NCI-H2171 (cell line): ENCODE measurements around the gene TET2.

Experiments
- DNase-seq: peaks from one replicate; lab custom pipeline; 2025; lab: John Stamatoyannopoulos, UW

The TET2 gene

DNA sequence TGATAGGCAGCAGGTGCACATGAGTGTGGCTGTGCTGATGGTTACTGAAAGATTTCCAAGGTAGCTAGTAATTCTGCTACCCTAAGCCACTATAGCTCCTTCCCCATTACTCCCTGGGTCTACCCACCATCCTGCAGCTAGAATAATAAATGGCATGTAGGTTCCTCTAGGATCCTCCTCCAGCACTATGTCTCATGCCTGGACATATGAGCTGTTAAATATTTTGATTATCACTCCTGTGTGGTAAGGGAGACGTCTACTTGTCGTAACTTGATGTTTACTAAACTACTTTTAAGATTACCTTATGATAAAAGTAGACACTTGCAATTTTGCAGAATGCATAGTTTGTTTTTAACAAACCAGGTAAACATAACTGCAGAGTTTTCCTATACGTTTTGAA, 35.5 kb downstream of the TET2 start:
- no peak for DNase-seq

DNA sequence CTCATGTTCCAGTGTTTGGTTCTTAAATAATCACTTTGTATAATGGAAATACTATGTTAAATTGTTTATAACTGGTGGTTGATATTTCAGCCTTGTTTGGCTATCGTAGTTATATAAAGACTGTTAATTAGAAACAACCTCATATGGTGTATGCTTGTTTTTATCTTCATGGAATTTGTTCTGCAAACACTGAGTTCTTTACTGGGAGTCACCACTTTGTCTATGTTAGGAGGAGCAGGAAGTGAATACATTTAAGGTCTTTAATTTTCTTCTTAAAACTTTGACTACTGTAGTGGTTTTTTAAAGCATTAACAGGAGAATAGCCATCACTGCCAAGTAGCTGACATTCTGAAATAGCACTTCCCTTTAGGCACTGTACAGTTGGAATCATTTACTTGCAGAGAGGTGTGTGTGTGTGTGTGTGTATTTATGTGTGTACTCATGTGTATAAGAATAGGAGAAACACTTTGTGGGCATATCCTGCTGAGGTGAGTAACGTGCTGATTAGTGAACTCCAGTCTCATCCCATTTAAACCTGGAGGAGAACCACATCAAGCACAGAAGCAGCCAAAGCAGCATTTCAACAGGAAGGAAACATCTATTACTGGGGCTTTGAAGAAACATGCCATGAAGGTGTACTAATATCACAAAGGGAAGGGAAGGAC, 37.8 kb downstream of the TET2 start:
- no peak for DNase-seq

GRCh38 chr4:105186701-105187161, 40.1 kb downstream of the TET2 start:
- no peak for DNase-seq

DNA sequence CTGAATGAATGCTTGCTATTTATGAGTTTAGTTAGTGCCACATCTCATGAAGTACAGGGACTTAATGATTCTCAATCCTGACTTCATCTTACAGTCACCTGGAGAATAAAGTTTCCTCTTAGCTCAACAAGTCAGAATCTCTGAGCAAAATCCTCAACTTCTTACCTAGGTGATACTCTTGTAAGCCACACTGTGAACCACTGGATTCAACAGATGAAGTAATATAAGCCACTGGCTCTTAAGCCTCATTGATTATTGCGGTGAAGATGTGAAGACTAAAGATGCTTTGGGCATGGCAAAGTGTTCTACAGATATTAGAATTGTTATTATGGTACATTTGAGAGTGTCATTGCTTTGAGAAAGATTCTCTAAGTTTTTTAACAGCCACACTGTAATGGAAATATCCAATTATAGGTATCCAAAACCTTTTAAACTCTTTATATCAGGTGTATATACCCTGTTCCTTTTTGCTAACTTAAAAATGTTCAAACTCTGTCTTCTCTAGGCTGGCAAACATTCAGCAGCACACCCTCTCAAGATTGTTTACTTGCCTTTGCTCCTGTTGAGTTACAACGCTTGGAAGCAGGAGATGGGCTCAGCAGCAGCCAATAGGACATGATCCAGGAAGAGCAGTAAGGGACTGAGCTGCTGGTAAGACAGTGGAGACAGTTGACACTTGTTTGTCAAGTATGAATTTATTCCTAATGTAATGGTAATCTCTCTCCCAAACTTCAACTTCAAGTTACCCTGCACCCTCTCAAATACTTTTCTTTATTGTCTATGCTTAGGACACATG, 43.4 kb downstream of the TET2 start:
- DNase-seq = no peak

DNA sequence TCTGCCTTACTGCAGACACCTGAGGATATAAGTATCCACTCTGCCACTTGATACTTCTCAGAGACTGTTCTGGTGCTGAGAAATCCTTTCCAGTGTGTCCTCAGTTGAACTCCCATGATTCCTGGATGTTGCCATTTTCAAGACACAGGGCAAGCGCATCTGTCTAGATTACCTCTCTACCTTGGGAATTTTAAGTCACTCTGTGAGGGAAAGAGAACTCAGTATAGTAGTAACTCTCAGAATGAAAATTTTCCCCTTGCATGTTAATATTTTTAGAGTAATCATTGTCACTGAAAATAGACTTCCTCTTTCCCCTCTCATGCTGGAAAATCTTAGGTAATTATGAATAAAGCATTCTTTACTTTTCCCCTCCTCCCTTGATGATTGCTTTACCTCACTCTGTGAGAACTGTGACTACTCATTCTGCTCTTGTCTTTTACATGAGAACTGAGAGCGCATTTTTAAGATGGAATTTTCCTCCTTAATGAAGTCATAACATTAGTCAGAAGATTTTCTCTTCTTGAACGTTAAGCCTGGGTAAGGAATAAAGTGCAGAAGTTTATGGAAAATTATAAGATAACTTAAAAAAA, 45.0 kb downstream of the TET2 start:
- DNase-seq = peak; percentile 40

DNA sequence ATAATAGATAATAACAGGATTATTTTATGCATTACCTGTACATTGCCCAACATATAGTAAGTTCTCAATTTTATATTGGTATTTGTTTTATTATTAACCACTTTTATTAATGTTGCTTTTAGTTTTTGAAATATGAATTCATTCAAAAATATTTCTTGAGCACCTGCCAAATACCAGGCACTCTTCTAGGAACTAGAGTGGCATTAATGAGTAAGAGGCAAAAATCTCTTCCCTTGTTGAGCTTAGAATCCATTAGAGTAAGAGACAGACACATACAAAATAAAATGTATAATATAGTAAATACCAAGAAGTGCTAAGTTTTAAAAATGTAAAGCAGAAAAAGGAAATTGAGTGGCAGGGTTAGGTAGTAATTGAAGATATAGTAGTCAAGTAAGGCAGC, 45.8 kb downstream of the TET2 start:
- DNase-seq = no peak

- no peak for DNase-seq
These were observed 46.2 kb downstream of the TET2 start for GRCh38 chr4:105192910-105193309.

DNA sequence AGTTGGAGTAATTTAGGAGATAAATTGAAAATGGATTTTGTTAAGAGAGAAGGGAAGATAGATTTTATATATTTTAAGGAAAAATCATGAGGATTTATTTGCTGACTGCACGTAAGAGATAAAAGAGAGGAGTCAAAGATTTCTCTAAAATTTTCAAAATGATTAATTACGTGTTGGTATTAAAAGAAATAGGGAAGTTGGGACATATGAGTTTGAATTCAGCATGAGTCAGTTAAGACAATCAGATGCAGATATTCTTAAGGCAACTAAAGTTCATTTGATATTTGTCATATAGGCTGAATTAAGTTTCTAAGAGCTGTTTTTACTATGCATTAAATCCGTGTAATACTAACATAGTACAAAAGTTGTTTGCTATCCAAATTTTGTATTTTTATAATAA, 46.9 kb downstream of the TET2 start:
- no peak for DNase-seq

- DNase-seq = no peak
These were observed 47.9 kb downstream of the TET2 start for GRCh38 chr4:105194328-105195231.

DNA sequence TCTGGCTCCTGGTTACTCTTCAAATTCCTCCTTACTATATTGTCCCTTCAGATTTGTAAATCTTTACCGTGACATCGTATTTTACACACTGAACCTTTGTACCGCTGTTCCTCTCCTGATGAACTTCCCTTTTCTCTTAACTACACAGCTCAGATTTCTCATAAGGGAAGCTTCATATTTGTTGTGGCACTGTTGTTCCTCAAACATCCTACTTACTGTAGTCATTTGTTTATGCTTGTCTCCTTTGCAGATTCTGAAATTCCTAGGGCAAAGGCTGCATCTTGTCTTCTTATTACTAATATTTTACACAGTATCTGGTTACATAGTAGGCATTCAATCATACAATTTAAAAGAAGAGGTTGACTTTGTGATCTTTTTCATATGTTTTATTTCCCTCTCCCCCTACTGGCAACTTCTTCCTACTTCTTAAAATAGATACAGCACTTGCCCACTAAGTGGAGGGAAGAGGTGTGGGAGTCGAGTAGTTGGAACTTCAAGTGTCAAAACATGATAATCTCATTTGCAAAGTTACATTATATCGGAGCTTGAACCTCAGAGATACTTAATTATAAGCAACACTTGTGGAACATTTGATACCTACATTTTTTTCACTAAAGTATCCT, 50.0 kb downstream of the TET2 start:
- no peak for DNase-seq

DNA sequence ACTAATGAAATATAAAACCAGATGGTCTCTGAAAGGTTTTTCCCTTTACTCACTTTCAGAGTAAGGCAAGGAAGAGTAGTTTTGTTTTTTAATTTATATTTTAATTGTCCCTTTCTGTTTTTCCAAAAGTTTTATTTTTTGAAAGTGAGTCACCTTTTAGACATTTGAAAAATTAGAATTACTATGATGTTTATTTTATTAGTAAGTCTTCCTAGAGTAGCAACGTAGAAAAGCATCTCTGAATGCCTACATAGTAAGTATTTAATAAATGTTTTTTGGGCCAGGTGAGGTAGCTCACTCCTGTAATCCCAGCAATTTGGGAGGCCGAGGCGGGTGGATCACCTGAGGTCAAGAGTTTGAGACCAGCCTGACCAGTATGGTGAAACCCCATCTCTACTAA, 51.1 kb downstream of the TET2 start:
- no peak for DNase-seq

DNA sequence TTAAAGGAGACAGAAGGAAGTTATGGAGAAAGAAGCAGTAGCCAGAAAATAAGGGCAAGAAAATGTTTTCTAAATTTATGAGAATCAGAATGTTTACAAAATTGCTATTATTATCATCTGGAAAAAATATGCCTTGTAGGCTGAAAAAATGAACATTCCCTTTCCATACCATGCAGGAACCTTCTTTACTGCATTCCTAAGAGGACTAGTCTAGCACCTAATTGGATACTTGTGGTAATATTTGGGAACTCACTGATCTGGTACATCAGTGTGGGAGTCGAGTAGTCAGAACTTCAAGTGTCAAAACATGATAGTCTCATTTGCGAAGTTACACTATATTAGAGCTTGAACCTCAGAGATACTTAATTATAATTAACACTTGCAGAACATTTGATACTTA, 51.9 kb downstream of the TET2 start:
- DNase-seq = no peak

DNA sequence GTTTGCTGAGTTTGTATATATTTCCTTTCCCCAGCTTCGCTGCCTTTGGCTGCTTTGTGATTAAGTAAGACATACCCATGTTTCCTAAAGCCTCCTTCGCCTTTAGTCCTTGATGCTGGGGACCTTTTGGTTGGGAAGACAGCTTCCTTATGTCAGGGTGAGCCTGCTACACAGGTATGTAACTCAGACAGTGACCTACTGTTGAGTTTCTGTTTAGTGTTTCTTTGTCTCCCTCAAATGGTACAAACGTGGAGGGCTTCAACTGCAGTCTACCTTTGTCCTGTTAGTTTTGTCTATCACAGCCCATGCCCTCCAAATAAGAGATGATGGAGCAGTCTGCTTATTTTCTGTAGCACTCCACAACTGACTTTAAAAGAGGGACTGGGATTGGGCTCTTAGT, 59.5 kb downstream of the TET2 start:
- DNase-seq = no peak

GRCh38 chr4:105207386-105207785, 60.7 kb downstream of the TET2 start:
- no peak for DNase-seq

DNA sequence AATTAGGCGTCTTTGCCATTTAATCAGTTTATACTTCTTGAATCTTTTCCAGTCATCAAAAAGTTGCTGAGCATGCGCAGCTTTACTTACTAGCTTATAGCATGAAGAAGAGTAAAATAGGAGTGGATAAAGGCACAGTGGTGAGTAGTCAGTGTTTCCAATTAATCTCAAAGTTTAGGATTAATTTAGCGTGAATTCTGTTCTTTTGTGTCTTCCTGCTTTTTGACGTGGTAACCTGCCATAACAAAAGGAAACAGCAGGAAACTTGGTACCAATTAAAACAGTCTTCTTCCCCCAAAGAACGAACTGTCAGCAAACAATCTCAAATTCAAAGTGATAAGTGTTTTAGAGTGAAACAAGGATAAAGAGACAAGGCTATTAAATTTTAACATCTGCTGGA, 61.9 kb downstream of the TET2 start:
- no peak for DNase-seq

GRCh38 chr4:105210916-105211315, 64.2 kb downstream of the TET2 start:
- DNase-seq = no peak

DNA sequence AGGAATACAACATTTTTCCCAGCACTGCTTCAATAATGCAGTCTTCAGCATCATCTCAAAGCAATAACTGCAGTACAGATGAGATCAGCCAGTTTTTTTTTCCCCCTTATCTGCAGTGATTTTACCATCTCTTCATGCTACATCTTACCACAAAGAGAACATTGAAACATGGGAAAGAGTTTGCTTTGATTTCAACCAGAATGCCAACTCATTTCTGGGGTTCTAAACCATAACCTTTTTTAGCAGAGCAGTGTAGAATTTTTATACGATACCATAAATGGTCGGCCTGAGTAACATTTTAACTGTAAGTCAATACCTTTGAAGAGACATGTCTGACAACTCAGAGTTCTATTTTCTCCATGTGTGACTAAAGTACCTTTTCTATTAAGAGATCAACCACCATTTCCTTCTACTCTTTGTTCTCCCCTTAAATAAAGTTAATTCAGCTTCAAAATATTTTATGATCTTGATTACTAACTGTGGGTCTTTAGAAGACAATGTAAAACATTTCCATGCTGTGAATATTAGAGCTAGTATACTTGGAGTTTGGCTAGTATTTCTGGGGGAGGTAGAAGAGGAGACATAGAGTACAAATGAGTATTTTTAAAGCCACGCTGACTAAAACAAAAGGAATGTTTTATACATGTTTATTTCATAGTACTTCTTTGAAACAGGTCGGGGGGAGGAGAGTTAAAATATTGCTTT, 69.1 kb downstream of the TET2 start:
- DNase-seq = no peak

- no peak for DNase-seq
These were observed 78.8 kb downstream of the TET2 start for GRCh38 chr4:105225500-105225899.

DNA sequence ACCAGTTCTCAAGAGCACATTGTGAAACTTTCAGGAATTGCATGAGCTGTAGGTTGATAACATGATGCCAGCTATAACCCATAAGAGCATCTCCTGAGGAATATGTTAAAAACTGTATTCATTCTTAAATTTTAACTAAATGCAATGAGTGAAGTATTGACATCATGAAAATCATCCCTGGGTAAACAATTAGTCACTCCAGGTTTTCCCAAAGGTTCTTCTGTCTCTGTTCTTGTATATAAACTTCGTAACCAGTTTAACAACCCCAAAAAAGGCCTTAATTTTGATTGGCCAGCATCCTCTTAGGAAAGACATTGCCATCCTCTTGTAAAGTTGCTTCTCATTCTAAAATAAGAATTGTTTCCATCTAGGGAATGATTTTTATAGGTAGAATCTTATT, 80.4 kb downstream of the TET2 start:
- no peak for DNase-seq

- no peak for DNase-seq
These were observed 83.6 kb downstream of the TET2 start for GRCh38 chr4:105230287-105230686.

- DNase-seq = no peak
These were observed 85.7 kb downstream of the TET2 start for GRCh38 chr4:105232374-105232773.
